HG03108 (cell line): ENCODE data around the gene KAZN.

Source experiments
- ATAC-seq: cut with Tn5 transposase; IDR thresholded peaks from one replicate; pipeline ENCODE4 v1.9.1; 2021; ENCODE audit warnings: moderate library complexity; ENCODE audit not compliant: unreplicated experiment

The KAZN gene

DNA sequence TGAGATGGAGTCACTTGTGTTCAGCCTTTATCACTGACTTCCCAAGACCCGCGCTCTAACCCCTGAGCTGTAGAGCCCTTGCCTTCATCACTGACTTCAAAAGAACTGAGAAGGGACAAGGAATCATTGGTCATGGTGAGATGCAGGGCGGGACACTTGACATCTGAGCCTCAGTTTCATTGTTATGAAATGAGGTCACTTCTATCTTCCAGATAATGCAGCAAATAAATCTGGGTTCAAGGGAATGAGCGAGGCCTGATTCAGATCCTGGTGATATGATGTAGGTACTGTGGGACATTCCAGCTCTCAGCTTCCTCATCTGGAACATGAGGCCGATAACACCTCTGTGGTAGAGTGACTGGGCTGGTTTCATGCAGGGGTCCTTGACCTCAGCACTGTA is 13.8 kb downstream of the KAZN start:
- no peak for ATAC-seq

DNA sequence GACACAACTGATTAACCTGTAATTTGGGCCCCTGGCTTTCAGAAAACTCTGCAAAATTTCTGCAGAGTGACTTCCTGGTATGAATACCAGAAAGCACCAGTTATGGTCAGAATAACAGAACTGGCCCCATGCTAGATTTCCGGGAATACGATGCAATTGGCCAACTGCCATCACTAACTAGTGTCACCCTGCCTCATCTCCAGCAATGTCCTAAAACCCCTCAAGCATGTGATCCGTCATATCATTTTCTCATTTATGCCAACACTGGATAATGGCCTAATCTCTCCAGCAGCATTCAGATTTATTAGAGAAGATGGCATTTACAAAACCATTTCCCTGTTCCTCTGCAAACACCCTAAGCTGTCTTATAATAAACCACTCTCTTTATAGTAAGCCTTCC is 15.4 kb downstream of the KAZN start:
- ATAC-seq = no peak

DNA sequence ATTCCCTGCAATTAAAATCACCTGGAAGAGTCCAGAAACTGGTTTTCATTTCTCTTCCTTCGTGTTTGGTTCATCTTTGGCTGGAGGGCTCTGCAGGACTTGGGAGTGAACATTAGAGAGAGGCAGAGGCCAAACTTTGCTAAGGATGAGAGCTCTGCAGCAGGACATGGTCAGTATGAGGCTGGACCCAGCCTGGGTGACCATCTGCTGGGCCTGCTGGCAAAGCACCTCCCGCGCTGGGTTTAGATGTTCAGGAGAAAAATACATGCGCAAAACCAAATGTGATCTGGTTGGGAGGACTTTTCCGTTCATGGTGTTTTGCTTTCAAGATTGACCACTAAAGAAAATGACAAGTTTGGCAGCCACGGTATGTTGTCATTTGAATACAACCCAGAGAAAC is 15.9 kb downstream of the KAZN start:
- no peak for ATAC-seq

DNA sequence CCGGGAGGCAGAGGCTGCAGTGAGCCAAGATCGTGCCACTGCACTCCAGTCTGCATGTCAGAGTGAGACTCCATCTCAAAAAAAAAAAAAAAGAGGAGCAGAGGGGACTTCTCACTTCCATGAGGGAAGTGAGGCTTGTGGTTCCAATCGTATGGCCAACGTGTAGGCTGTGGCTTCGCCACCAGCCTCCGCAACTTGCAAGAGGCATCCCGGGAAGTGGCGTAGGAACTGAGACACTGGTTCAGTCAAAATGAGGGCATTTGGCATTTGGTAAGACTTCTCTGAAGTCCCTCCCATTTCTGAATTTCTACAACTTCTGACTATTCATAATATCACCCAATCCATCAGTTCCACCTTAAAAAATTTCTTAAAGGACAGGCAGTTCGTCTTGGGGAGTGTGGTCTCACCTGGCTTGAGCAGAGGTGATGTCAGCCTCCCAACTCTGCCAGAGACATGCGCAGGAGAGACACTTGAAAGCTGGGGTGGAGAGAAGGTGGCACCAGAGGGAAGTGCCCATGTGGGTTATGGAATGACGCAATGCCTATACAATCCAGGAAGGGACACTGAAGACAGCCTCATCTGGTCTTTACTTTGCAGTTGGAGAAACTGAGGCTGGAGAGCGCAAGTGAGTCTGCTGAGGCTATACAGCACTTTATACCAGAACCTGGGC is 17.2 kb downstream of the KAZN start:
- ATAC-seq = no peak

DNA sequence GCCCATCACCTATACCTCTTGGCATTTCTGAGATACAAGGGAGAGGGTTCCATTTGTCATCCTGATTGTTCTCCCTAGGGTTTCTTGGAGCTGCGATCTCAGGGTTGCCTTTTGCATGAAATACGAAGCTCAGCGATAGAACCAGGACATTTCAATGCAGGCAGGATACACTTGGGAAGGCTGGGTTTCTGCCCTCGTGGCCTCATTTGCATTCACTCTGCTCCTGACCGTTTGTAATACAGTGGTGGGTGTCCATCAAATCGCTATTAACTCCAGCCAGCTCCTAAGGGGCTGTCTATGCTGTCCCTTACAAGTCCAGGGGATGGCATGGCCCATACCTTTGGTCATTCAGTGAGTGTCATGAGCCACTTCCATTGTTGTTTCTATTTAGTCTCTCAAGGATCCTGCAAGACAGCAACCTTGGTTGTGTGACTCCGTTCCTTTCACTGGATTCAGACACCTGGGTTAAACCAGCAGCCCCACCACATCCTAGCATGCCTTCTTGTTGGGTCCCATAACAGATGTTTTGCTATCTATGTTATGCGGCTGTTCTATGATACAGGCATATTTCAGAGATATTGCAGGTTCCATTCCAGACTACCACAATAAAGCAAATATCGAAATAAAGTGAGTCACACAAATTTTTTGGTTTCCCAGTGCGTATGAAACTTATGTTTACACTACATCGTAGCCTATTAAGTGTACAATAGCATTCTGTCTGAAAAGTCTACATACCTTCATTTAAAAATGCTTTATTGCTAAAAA is 18.3 kb downstream of the KAZN start:
- ATAC-seq = no peak

DNA sequence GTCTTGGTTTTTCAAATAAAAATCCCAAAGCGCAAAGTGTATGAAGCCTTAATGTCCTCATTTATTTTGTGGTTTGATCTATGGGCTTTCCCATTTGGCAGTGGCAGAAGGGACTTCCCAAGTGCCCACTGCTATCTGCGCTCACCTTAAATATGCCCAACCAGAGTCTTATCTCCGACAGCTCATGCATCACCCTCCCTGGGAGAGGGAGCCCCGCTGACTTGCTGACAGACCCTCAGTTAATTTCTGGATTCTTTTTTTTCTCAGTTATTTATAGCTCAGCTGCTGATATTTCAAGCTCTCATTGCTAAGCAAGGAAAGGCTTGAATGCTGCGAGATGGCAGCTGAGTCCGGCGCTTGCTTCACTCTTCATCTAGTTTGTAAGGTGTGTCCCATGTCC is 19.3 kb downstream of the KAZN start:
- ATAC-seq = no peak

DNA sequence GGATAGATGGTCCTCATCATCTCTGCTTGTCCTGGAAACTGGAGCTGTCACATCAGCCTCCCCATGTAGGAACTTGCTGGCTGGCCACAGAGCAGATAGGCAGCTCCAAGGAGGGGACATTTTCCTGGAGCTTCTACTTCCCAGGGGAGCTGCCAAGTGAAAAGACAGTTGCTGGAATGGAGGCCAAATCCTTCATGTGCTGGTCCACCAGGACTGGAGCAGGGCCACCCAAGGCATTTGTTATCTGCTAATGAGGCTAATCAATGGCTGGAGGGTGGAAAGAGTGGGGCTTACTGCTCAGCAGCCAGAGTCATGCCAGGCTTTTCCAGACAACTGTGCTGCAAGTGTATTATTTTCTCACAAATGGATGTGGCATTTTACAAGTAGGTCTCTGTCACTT is 22.5 kb downstream of the KAZN start:
- ATAC-seq = no peak

DNA sequence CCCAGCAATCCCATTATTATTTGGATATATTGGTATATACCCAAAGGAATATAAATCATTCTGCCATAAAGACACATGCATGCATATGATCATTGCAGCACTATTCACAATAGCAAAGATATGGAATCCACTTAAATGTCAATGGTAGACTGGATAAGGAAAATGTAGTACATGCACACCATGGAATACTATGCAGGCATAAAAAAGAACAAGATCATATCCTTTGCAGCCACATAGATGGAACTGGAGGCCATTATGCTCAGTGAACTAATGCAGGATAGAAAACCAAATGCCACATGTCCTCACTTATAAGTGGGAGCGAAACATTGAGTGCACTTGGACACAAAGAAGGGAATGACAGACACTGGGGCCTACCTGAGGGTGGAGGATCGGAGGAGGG is 24.6 kb downstream of the KAZN start:
- ATAC-seq = no peak

DNA sequence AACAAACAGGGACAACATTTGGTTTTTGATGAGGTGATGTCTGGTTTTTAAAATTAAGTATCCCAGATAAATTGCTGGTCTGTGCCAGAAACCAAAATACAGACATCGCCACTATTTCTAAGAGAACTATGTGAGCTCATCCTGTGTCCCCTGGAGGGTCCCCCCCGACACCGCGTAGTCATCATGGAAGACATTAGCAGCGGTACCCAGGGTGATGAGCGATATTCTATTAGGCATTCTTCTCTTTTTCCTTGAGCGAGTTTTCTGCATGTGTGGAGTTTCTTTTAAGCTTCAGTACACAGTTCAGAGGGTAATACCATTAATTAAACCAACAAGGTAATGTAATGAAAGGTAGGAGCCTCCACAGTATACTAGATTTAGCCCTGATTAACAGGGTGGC is 26.5 kb downstream of the KAZN start:
- ATAC-seq = no peak

DNA sequence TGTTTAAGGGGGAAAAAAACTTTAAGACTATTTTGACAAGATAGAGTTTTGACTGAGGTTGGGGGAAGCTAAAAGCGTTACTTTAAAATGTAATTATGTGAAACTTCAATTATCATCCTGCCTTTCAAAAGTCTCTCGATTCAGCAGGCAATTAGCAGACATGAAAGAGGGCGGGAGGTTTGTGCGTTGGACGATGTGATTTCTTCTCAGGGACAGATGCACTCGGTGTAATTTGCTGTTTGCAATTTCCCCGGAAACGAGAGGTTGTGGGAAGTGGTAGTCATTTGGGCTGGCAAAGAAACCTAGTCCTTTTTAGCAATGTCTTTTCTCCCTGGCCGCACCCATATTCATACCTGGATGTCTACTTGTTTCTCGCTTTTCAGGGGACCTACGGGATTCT is 27.1 kb downstream of the KAZN start:
- ATAC-seq = no peak

DNA sequence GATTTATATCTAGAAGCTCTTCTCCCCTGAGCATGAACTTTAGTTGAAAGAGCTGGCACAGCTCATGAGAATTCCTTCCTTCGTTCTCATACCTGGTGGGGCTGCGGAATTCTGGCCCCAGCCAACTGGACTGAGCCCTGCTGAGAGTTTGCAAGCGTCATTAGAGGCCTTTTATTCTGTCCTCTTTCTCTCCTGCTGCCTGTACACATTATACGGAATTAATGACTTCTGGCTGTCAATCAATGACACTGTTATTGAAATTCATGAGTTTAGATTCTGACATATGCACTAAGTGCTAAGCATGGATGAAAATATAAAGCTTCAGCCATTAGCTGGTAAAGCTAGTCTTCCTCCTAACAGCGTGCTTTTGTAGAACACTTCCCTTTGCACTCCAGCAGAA is 27.5 kb downstream of the KAZN start:
- no peak for ATAC-seq

DNA sequence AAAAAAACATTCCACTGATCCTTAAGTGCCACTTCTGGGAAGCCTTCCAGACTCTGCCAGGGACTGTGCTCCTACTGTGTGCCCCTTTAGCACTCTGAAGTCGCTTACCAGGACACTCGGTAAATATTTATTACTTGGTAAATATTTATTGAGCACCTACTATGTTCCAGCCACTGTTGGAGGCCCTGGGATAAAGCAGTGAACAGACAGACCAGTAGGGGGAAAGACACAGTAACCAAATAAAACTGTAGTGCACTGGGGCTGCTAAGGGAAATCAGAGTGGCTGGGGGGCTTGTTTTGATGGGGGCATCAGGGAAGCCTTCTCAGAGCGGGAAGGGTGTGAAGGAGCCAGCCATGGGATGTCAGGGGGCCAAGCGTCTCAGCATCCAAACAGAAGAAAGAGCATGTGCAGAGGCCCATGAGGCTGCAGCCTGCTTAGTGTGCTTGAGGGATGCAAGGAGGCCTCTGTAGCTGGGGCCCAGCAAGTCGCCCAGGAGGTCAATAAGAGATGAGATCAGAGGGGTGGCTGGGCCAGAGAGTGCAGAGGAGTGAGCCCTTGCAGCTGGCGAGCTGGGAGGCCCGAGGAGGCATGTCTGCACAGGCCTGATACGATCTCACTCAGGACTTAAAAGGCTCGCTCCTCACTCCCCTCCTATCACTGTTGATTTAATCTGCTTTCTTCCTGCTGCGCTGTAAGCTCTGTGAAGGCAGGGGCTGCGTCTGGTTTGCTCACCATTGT is 28.6 kb downstream of the KAZN start:
- ATAC-seq = no peak

DNA sequence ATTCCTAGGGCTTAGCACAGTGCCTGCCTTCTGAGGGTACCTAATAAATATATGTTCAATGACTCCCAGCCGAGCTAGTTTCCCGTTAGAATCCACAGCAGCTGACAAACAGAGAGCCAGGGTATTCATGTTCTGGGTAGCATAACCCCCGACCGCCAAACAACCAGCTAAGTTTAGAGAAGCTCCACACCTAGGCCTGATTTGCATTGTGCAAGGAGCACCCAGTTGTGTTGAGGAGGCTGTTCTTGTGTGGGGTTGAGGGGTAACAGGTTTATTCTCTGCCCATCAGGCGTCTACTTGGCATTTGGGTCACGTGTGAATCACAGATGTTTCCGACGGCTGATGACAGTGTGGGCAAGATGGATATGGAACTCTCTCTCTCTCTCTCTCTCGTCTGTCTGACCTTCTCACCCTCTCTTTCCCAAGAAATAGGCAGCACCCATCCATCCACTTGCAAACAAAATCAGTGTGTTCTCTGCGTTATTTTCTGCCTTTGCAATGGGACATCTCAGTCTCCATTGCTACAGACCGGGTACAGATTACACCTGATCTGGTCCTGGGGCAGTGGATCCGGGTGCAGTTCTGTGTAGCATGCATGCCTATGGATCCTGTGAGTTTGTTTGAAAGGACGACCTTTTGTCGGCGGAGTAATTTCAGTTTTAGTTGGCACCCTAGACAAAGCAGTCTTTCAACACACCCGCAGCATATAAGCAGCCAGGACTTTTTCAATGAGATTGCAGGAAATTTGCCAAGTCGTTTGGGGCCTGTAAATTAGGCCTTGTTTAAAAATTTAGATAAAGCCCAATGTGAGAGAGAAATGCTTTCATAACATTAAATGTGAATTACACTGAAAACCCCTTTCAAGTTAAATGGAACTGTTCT is 29.4 kb downstream of the KAZN start:
- ATAC-seq = no peak

DNA sequence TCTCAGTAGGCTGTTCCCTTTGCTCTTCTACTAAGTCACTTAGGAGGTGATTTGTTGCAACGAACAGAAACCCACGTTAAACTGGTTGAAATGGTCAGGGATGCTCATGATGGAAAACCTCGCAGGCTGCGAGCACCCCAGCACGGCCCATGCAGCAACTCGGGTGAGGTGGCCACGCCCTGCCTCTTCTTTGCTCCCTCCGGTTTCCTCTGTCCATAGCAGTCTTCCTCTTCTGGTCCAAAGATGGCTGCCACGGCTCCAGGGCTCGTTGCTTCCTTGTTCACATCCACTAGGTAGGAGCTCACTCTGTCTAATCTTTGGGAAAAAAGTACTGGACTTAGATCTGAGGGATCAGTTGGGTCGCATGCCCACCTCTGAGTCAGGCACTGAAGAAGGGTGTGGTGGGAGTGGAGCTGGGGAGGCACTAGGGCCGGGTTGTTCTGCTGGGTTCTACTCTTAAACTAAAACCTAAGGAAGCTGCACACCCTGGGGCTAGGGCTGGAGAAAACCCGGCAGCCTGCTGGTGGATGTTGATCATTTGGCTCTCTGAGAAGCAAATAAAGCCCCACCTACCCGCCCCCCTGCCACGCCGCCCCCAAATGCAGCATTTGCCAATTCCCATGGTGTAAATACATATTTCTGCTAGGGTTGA is 31.0 kb downstream of the KAZN start:
- no peak for ATAC-seq

DNA sequence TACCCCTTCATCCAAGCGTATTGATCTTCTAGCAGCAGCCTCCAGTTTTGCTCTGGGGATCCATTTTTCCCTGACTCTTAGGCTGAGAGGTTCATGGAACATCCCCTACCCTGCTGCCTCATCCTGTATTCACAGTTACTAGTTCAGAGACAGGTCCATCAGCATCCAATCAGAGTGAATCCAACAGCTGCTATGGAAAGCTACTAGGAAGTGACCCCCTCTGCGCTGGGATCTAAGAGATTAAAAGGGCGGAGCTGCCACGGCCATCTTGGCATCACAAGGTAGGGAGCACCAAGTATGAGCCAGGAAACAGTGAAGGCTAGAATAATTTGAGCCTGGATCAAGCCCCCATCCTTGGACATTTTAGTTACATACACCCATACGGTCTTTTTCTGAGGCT is 32.5 kb downstream of the KAZN start:
- no peak for ATAC-seq

DNA sequence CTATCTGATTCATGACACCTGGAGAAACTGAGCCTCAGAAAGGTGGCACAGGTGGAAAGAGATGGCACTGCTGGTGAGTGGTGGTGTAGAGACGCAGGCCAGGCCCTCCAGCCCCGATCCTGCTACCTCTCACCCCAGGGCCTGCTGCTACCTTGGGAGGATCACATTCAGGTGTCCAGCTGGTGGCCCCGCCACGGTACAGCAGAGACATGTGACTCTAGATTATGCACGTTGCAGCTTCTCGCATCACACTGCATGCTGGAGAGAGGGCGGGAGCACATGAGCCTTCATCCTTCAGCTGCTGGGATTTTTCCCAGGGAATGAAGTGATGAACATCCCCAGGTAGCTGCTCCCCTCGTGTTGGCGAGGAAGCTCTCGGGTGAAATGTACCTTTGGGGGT is 32.9 kb downstream of the KAZN start:
- ATAC-seq = no peak

DNA sequence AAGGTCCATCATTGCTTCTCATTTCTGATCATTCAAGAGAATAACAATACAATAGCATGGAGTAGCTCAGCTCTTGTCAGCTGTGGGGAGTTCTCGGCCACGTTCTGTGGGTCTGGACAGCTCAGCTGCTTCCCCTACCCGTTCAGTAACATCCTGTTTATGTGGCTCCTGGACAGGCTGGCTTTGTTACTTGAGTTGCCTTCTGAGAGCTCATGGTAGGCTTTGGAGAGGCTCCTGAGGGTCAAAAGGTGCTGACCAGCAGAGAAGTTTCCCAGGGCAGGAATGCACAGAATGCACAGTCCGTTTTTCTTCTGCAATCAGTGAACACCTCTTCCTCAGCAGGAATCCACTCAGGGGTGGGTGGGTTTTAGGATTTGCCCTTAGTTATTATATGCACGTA is 36.0 kb downstream of the KAZN start:
- ATAC-seq = no peak

DNA sequence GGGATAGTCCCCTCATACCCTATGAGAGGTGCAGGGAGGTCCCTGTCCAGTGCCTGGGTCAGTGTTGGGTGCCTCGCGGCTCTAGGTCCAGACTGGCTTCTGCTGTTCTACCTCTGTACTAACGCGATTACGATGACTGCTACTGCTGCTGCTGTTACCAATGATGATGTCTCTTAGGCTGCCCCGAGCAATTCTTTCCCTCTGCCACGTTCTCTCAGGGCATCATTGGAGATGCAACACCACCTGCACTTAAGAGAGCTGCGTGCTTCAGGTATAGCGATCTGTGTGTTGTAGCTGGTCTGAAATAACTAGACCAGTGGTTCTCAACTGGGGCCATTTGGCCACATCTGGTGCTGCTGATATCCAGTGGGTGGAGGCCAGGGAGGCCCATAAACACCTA is 36.9 kb downstream of the KAZN start:
- no peak for ATAC-seq

DNA sequence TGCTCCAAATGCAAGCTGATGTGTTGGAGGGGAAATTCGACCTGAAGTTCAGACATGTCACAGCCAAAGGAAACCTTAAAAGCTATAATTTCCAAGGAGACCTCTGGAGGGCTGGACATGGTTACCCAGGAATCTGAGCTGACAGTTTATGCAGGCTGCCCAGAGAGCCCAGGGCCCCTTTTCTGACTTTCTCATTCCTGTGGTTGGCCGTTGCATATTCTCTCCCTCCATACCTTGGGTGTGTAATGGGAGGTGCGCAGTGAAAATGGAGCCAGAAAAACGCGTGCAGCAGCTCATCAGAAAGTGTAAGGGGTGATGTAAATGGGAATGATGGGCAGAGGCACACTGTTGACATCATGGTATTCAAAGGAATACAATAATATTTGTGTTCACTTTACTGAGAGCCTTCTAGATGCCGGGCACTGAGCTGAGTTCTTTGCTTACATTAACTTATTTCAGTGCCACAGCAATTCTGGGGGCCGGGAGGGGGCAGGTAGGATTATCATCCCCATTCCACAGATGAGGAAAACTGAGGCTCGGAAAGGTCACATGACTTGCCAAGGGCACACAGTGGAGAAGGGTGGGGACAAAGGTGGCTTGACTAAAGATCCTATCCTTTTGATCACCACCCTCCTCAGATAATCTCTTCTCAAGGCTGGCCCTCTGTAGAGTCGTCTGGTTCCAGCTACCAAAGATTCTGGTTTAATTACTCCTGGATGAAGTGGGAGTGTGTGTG is 38.6 kb downstream of the KAZN start:
- ATAC-seq = no peak
